PC-3 (cell line): ENCODE results near the gene NET1. TPM values are rescaled to one million over a fixed set of nuclear protein-coding genes. Genes with fewer than 3 reads are reported as not detected.
A peak's percentile ranks its signal among the peaks of the same experiment; 100 is the strongest.

Source experiments
- ATAC-seq: fragments of 200-7000 bp; cut with Tn5 transposase; 2 replicates; pipeline ENCODE4 v1.9.1; 2020; ENCODE audit warnings: mild to moderate bottlenecking, moderate library complexity
- BruUV-seq: library from RNA; stranded (reverse); fragments of 400-500 nt; replicated peaks from 2 replicates; lab custom pipeline; 2021; lab: Mats Ljungman, UMichigan
- CTCF ChIA-PET: fragments of 300-600 bp; sonication (Branson Sonifier 250); formaldehyde crosslinking; loops from one replicate; lab custom pipeline; 2022; ENCODE audit warnings: antibody characterized with exemption; lab: Charles Lee
- POLR2A ChIA-PET: fragments of 300-600 bp; sonication (Branson Sonifier 250); formaldehyde crosslinking; loops from one replicate; lab custom pipeline; 2022; ENCODE audit warnings: antibody characterized with exemption; ENCODE audit not compliant: unreplicated experiment; lab: Charles Lee
- DNase-seq: peaks from one replicate; pipeline ENCODE4 v3.0.0-alpha.2; 2015
- H2AFZ ChIP-seq: fragments of 300-600 bp; sonication (generic); 2 replicates; pipeline ENCODE4 v1.6.0; 2016; ENCODE audit warnings: antibody characterized with exemption, low read length
- H3F3A ChIP-seq: fragments of 300-600 bp; sonication (generic); one replicate; pipeline ENCODE4 v1.6.0; 2017; ENCODE audit warnings: antibody characterized with exemption, low read length, control low read depth, mild to moderate bottlenecking; ENCODE audit not compliant: unreplicated experiment
- H3K27ac ChIP-seq: fragments of 300-600 bp; sonication (generic); 2 replicates; pipeline ENCODE4 v1.5.1; 2016; ENCODE audit warnings: mild to moderate bottlenecking, low read length
- H3K27me3 ChIP-seq: fragments of 300-600 bp; sonication (generic); 2 replicates; pipeline ENCODE4 v1.6.1; 2016; ENCODE audit warnings: low read length, mixed read lengths
- H3K36me3 ChIP-seq: fragments of 300-600 bp; sonication (generic); 2 replicates; pipeline ENCODE4 v1.6.1; 2016; ENCODE audit warnings: low read depth, mixed run types, low read length, mixed read lengths
- H3K4me1 ChIP-seq: fragments of 300-600 bp; sonication (generic); 2 replicates; pipeline ENCODE4 v1.5.1; 2016; ENCODE audit warnings: low read length; ENCODE audit not compliant: insufficient read depth
- H3K4me2 ChIP-seq: fragments of 300-600 bp; sonication (generic); 2 replicates; pipeline ENCODE4 v1.6.0; 2016; ENCODE audit warnings: low read length
- H3K4me3 ChIP-seq: fragments of 300-600 bp; sonication (generic); 2 replicates; pipeline ENCODE4 v1.5.1; 2016; ENCODE audit warnings: mild to moderate bottlenecking, low read length, mixed read lengths
- H3K79me2 ChIP-seq: fragments of 300-600 bp; sonication (generic); 2 replicates; pipeline ENCODE4 v1.6.1; 2017; ENCODE audit warnings: low read length, mixed read lengths
- H3K9ac ChIP-seq: fragments of 300-600 bp; sonication (generic); 2 replicates; pipeline ENCODE4 v1.6.0; 2016; ENCODE audit warnings: mild to moderate bottlenecking, low read length
- H3K9me2 ChIP-seq: fragments of 300-600 bp; sonication (generic); replicated peaks from 2 replicates; pipeline ENCODE4 v1.6.1; 2016; ENCODE audit warnings: mixed run types, low read length, mixed read lengths
- H3K9me3 ChIP-seq: fragments of 300-600 bp; sonication (generic); 2 replicates; pipeline ENCODE4 v1.6.1; 2016; ENCODE audit warnings: low read length, mixed read lengths
- H4K20me1 ChIP-seq: fragments of 300-600 bp; sonication (generic); 2 replicates; pipeline ENCODE4 v1.6.1; 2016; ENCODE audit warnings: low read length, mixed read lengths
- CTCF ChIP-seq: fragments of 300-600 bp; sonication (generic); conservative IDR thresholded peaks from 2 replicates; pipeline ENCODE4 v1.5.1; 2017; ENCODE audit warnings: antibody characterized with exemption, low read depth, mild to moderate bottlenecking, low read length
- EZH2 ChIP-seq: fragments of 300-600 bp; sonication (generic); IDR thresholded peaks from one replicate; pipeline ENCODE4 v1.6.1; 2017; ENCODE audit warnings: antibody characterized with exemption, mild to moderate bottlenecking, low read length; ENCODE audit not compliant: unreplicated experiment
- EZH2phosphoT487 ChIP-seq: fragments of 300-600 bp; sonication (generic); IDR thresholded peaks from 2 replicates; pipeline ENCODE4 v1.6.1; 2018; ENCODE audit warnings: mild to moderate bottlenecking, antibody characterized with exemption, low read length, borderline replicate concordance
- intact Hi-C: fragments of 100-400 bp; cut with micrococcal nuclease; formaldehyde crosslinking; loops from 2 replicates; pipeline ENCODE4 v1.9.0; 2023
- total RNA-seq: library from RNA; depleted of rRNA; stranded (reverse); fragments of >200 nt; gene quantifications from 2 replicates; pipeline ENCODE4 v1.2.3, GENCODE V29; 2014

The NET1 gene
- total RNA-seq, 1 experiment from 2014 or later, result 88.2 TPM

- H3K36me3 ChIP-seq, result peaks cover 36% of the 10 kb centered on the region
- H3K9ac ChIP-seq, result peak overlapping the region; percentile 86
- peaks cover 43% of the 10 kb centered on the region for H4K20me1 ChIP-seq
- H3F3A ChIP-seq, result peaks cover 6% of the 10 kb centered on the region
- ATAC-seq, result no peak
- CTCF ChIA-PET, result no interaction called here
- H3K9me3 ChIP-seq, result no peaks in the 10 kb centered on the region
- no peak overlapping the region for H2AFZ ChIP-seq
- intact Hi-C loops, result loop anchor here (5.0 kb wide), 1 partner anchor 163 kb away; no protein-coding TSS in a partner anchor
- H3K9me2 ChIP-seq, result no peaks in the 10 kb centered on the region
- no peak for TF ChIP-seq CTCF
- TF ChIP-seq EZH2phosphoT487, result no peak
- TF ChIP-seq EZH2, result no peak
- no TSS peak for BruUV-seq
- H3K4me1 ChIP-seq, result 0 out of 2 replicates have a peak, but pooled peaks cover 4% of the 10 kb centered on the region
- no peak for DNase-seq
- POLR2A ChIA-PET, result interaction anchor here (0.6 kb wide), 1 partner anchor 161 kb away, joined by 11 read pairs; no protein-coding TSS in a partner anchor
- H3K27me3 ChIP-seq, result no peaks in the 10 kb centered on the region
- H3K4me3 ChIP-seq, result peak overlapping the region; percentile 92
- peak overlapping the region; percentile 92 for H3K4me2 ChIP-seq
- no peak overlapping the region for H3K27ac ChIP-seq
- H3K79me2 ChIP-seq, result peaks cover 94% of the 10 kb centered on the region
These were observed 36.9 kb downstream of the NET1 start for GRCh38 chr10:5449227-5449626.

- peak overlapping the region; percentile 92 for H3K4me2 ChIP-seq
- peak; percentile 38; the same call in 1 of the 2 replicates for ATAC-seq
- 0 out of 2 replicates have a peak, but pooled peaks cover 4% of the 10 kb centered on the region for H3K4me1 ChIP-seq
- peaks cover 6% of the 10 kb centered on the region for H3F3A ChIP-seq
- H3K9me2 ChIP-seq, result no peaks in the 10 kb centered on the region
- H3K27ac ChIP-seq, result no peak overlapping the region
- peaks cover 95% of the 10 kb centered on the region for H3K79me2 ChIP-seq
- DNase-seq, result peak; percentile 45
- H3K9me3 ChIP-seq, result no peaks in the 10 kb centered on the region
- H2AFZ ChIP-seq, result no peak overlapping the region
- H3K9ac ChIP-seq, result peak overlapping the region; percentile 86; the same call in 1 of the 2 replicates
- H4K20me1 ChIP-seq, result peaks cover 43% of the 10 kb centered on the region
- H3K27me3 ChIP-seq, result no peaks in the 10 kb centered on the region
- peak overlapping the region; percentile 92 for H3K4me3 ChIP-seq
- peaks cover 42% of the 10 kb centered on the region for H3K36me3 ChIP-seq
- no TSS peak for BruUV-seq
- intact Hi-C loops, result loop anchor here (5.0 kb wide), 1 partner anchor 162 kb away; no protein-coding TSS in a partner anchor
- ChIA-PET POLR2A (no interaction called here), CTCF (no interaction called here)
- TF ChIP-seq EZH2 (no peak), EZH2phosphoT487 (no peak), CTCF (no peak)
These were observed 37.5 kb downstream of the NET1 start for GRCh38 chr10:5449823-5450222.
